Kasumi-1 (cell line): ENCODE results near the gene COLQ.

Experiments used
- DNase-seq, 2 experiments: peaks; one replicate each; lab custom pipeline; 2025; lab: John Stamatoyannopoulos, UW

COLQ gene

DNA sequence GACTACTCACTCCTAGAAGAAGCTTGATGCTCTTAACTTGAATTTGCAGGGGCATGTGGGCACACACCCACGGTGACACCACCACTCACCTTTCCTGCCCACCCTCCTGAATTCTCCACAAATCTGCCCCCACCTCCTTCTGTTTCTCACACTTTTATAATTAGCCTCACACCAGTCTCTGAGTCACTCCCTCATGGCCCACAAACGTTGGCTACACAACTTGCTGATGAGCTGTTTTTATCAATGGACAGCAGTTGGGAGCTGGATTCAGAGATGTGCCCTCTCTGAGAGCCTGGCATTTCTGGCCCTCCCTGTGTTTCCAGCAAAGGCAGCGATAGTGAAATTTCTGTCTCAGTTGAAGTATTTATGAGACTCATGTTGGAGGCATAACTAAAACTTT, 1.3 kb downstream of the COLQ start:
- DNase-seq, result peak; percentile 27 to 37

DNA sequence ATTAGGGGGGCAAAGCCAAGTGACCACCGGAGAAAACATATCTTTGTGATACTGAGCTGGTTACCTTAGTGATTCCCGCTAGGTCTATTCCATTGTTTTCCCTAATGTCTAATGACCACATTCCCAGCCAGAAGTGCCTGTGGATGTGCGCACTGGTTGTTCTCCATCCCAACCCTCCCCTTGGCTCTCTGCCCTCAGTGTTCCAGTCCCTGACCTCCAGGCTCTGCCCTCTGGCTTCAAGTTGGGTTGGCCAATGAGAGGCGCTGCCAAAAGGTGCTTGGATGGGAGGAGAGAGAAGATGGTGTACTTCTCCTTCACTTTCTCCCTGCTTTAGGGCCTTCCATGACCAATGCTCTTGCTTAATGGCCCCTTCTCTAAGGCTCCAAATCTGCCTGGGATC, 2.4 kb downstream of the COLQ start:
- no peak for DNase-seq

DNA sequence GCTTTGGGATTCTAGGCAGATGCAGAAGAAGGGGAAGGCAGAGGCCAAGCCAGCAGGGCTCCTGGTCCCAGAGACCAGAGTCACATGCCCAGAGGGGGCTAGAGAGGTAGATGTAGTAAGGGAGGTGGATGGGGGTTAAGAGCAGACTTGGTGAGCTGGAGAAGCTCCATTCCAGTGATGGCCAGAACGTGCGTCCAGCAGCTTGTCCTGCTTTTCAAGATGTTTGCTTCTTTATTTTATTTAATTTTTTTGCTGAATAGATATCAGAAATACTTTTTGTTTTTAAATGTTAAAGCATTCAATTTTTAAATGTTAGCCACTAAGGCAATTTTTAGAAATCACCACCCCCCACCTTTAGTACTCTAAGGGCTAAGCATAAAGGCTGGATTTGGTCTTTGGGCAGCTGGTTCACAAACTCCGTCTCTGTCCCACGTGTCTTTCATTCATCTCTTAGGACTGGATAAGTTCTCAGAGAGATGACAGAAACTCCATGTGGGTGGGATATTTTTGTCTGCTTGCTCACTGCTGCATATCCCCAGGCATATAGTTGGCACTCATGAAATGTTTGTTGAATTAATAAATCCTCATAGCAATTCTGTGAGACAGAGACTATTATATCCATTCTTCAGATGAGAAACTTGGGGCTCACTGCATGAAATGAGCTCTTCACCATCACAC, 6.7 kb downstream of the COLQ start:
- no peak for DNase-seq

GRCh38 chr3:15513810-15514662, 7.5 kb downstream of the COLQ start:
- no peak for DNase-seq

- DNase-seq, result no peak
Measured at GRCh38 chr3:15513116-15513515, 8.4 kb downstream of the COLQ start.

DNA sequence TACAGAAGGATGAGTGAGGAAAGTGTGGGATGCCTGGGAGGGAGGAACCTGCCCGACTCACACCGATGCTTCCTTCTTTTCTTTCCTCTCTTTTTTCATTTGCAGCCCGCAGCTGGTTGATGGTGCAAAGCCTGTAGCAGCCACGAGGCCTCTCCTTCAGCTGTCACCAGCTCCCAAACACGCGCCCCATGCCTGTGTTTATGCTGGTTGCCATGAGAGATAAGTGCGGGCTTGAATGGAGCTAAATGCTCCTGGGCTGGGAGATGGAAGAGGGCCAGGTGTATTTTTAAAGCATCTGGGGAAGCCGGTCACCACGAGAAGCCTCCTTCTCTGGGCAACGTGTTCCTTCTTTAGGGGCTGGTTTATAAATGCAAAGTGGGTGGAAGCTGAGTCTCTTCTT, 9.3 kb downstream of the COLQ start:
- peak in 1 of 2 experiments; percentile 19 for DNase-seq

DNA sequence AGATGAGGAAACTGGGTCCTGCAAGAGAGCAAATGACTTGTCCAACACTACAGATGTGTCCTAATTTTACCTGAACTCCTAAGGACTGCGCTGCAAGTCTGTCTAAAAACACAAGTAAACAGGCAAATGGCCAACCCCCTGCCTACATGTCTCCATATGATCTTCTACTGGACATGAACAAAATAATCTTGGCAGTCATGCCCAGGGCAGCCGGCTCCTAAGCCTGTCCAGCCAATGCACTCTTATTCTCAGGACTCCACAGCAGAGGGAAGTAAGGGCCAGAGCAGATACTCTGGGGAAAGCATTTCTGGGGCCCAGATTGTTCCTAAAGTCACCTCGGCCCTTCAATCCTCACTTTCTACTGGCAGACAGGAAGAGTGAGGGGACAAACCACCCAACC, 10.3 kb downstream of the COLQ start:
- no peak for DNase-seq

GRCh38 chr3:15510493-15510892, 11.0 kb downstream of the COLQ start:
- DNase-seq, result no peak

- no peak for DNase-seq
Measured at GRCh38 chr3:15506571-15506970, 14.9 kb downstream of the COLQ start.

GRCh38 chr3:15505479-15506165, 15.9 kb downstream of the COLQ start:
- DNase-seq, result no peak

DNA sequence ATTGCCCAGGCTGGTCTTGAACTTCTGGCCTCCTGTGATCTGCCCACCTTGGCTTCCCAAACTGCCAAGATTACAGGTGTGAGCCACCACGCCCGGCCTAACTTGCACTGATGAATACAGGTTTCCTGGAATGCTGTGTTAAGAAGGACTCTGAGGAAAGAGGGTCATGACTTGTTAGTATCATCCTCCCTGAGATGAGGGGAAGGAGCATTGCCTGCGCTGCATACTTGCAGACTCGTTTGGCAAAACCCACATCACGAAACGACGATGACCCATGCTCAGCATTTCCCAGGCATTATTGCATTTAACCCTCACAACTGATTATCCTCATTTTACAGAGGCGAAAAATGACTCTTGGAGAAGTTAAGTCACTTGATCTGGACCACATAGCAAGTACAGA, 18.9 kb downstream of the COLQ start:
- DNase-seq, result no peak

GRCh38 chr3:15501126-15501525, 20.4 kb downstream of the COLQ start:
- no peak for DNase-seq

DNA sequence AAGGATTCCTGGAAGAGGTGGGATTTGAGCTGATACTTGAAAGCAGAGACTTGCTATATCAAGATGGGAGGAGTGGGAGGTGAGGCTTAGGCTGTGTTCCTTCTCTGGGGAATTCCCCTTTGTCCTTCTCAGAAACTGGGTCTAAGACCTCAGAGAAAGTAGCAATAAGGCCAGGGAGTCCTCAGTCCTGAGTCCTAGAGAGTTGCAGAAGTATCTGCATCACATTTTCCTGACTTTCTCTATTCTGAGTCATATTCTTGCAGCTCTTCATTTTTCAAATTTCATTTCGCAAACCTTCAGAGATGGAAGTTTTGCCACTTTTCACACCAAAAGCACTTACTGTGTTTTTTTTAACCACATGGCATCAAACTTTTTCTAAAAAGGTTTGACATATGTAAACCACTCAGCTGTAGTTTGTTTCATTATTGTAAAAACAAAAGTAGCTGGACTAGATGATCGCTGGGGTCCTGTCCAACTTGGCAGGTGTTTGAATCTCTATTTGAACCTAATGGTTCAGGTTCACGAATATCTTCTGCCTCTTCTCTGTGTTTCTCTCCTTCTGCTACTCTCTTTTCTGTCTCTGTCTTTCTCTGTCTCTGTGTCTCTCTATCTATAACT, 21.3 kb downstream of the COLQ start:
- DNase-seq, result no peak

DNA sequence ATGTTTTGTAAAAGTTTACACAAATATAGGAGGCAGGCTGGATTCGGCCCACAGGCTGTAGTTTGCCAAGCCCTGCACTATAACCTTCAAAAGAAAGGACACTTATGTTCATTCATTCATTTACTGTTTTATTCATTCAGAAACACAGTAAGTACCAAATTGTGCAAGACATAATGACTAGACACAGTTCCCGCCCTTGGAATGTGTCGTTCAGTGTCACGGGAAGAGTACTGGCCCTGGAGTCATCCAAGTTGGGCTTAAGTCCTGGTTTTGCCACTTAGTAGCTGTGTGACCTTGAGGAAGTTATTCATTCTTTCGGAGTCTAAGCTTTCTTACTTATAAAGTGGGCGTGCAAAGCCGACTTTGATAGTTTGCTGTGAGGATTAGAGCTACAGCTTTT, 22.0 kb downstream of the COLQ start:
- DNase-seq, result no peak

DNA sequence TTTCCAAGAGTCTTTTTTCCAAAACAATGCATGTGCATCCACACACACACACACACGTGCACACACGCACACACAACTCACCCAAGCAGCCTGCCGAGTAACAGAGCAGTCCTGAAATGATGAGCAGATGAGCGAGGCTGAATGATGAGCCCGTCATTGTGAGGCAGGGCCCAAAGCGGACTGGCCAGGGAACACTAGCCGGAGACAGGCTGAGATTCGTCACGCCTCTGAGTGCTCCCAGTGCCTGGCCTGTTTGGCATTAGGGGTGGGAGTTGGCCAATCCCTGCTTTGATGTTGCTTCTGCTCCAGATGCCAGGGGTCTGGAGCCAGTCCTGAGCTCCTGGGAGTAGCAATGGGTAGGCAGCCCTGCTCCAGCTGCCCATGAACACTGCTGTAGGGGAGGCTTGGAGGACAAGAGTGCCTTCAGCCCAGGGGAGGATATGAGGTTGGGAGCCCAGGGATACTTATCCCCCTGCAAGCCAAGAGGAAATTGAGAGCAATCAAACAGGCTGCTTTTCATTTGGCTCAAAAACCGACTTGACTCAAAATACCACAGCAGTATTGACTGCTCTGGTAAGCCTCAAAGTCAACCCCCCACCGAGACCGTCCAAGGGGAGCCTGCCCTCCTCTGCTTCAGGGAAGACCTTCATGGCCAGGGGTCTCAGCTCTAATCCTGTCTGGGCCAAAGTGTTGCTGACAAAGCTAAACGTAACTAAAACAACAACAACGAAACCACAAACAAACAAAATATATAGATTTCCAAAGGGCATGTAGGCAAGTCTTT, 22.9 kb downstream of the COLQ start:
- DNase-seq, result no peak

- DNase-seq, result no peak
Measured at GRCh38 chr3:15497964-15498363, 23.5 kb downstream of the COLQ start.

GRCh38 chr3:15496341-15496664, 25.2 kb downstream of the COLQ start:
- DNase-seq, result no peak

GRCh38 chr3:15495461-15496340, 25.8 kb downstream of the COLQ start:
- no peak for DNase-seq

- DNase-seq, result no peak
Measured at GRCh38 chr3:15493436-15493835, 28.1 kb downstream of the COLQ start.

GRCh38 chr3:15492847-15493360, 28.6 kb downstream of the COLQ start:
- DNase-seq, result no peak

- no peak for DNase-seq
Measured at GRCh38 chr3:15491143-15491542, 30.4 kb downstream of the COLQ start.
